ENCODE data around the gene MRPL10.

MRPL10 gene

GRCh38 chr17:47802341-47803022, 28.9 kb downstream of the MRPL10 start:
- TF ChIP-seq CTCF (IDR thresholded peaks at IDR 0.05; ENCODE audit: low read depth, low read length): peak; percentile 58
- H3K4me3 ChIP-seq (ENCODE audit: low read depth, low read length): no peak overlapping the region

GRCh38 chr17:47801906-47802305, 29.4 kb downstream of the MRPL10 start:
- TF ChIP-seq CTCF (IDR thresholded peaks at IDR 0.05; ENCODE audit: low read depth, low read length): no peak
- no peak overlapping the region for H3K4me3 ChIP-seq (ENCODE audit: low read depth, low read length)

- TF ChIP-seq CTCF (IDR thresholded peaks at IDR 0.05; ENCODE audit: low read depth, low read length): no peak
Measured at GRCh38 chr17:47801176-47801765, 30.1 kb downstream of the MRPL10 start.

GRCh38 chr17:47800686-47801085, 30.7 kb downstream of the MRPL10 start:
- no peak overlapping the region for H3K4me3 ChIP-seq (ENCODE audit: low read depth, low read length)
- no peak for TF ChIP-seq CTCF (IDR thresholded peaks at IDR 0.05; ENCODE audit: low read depth, low read length)

More at GRCh38 chr17:47801176-47801765, 30.1 kb downstream of the MRPL10 start:
- no peak overlapping the region for H3K4me3 ChIP-seq (ENCODE audit: low read depth, low read length)

GRCh38 chr17:47797797-47798196, 33.5 kb downstream of the MRPL10 start:
- no peak for TF ChIP-seq CTCF (IDR thresholded peaks at IDR 0.05; ENCODE audit: low read depth, low read length)
- no peak overlapping the region for H3K4me3 ChIP-seq (ENCODE audit: low read depth, low read length)

- no peak overlapping the region for H3K4me3 ChIP-seq (ENCODE audit: low read depth, low read length)
- TF ChIP-seq CTCF (IDR thresholded peaks at IDR 0.05; ENCODE audit: low read depth, low read length): no peak
Measured at GRCh38 chr17:47792979-47793378, 38.4 kb downstream of the MRPL10 start.

GRCh38 chr17:47792457-47792856, 38.9 kb downstream of the MRPL10 start:
- no peak overlapping the region for H3K4me3 ChIP-seq (ENCODE audit: low read depth, low read length)
- TF ChIP-seq CTCF (IDR thresholded peaks at IDR 0.05; ENCODE audit: low read depth, low read length): no peak

All from WI38 (cell line).